ENCODE measurements around the gene ANKS1B. TPM values are rescaled to one million over a fixed set of nuclear protein-coding genes. Genes with fewer than 3 reads are reported as not detected.

The ANKS1B gene
- total RNA-seq, 1 donor from 2014 or later = 2.3 TPM

GRCh38 chr12:99707883-99708282 is 276.9 kb downstream of the ANKS1B start:
- TF ChIP-seq CTCF (IDR thresholded peaks at IDR 0.05) = no peak
- peaks cover 2% of the 10 kb centered on the region for H3K27me3 Mint-ChIP-seq (ENCODE audit: low read depth)
- H3K4me1 Mint-ChIP-seq (ENCODE audit: low read depth) = no peaks in the 10 kb centered on the region
- no peak for DNase-seq (ENCODE audit: low spot score)
- H3K27ac Mint-ChIP-seq (ENCODE audit: unreplicated experiment) = no peak overlapping the region
- H3K36me3 Mint-ChIP-seq (ENCODE audit: low read depth) = no peaks in the 10 kb centered on the region
- no peak overlapping the region for H3K4me3 Mint-ChIP-seq (ENCODE audit: unreplicated experiment)
- peaks cover 5% of the 10 kb centered on the region for H3K9me3 Mint-ChIP-seq (ENCODE audit: low read depth)

DNA sequence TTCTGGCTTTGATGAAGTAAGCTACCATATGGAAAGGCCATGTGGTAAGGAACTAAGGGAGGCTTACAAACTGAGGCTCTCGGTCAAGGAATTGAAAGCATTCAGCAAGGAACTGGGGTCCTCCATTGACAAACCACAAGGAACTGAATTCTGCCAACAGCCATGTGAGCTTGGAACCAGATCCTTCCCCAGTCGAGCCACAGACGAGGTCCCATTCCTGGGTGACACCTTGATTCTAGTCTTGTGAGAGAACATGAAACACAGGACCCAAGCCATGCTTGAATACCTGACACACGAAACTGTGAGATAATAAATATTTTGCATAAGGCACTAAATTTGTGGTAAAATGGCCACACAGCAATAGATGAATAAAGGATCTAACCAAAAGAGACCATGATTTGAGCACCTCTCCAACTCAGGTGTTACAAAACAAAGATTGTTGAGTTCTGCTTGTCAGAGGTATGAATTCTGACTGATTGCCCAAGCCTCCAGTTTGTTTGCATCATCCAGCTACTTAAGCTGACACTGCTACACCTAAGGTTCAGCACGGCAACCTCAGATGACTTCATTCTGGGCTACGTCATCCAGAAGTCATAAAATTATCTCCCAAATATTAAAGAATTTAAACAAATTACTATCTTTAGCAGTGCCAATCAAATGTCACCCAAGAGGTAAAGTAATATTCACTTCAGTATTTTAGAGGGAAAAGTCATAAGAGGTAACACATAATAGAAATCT is 277.8 kb downstream of the ANKS1B start:
- no peak for DNase-seq (ENCODE audit: low spot score)
- no peak for TF ChIP-seq CTCF (IDR thresholded peaks at IDR 0.05)
- no peaks in the 10 kb centered on the region for H3K4me1 Mint-ChIP-seq (ENCODE audit: low read depth)
- peaks cover 3% of the 10 kb centered on the region for H3K27me3 Mint-ChIP-seq (ENCODE audit: low read depth)
- H3K4me3 Mint-ChIP-seq (ENCODE audit: unreplicated experiment) = no peak overlapping the region
- H3K27ac Mint-ChIP-seq (ENCODE audit: unreplicated experiment) = no peak overlapping the region
- H3K9me3 Mint-ChIP-seq (ENCODE audit: low read depth) = no peaks in the 10 kb centered on the region
- no peaks in the 10 kb centered on the region for H3K36me3 Mint-ChIP-seq (ENCODE audit: low read depth)

DNA sequence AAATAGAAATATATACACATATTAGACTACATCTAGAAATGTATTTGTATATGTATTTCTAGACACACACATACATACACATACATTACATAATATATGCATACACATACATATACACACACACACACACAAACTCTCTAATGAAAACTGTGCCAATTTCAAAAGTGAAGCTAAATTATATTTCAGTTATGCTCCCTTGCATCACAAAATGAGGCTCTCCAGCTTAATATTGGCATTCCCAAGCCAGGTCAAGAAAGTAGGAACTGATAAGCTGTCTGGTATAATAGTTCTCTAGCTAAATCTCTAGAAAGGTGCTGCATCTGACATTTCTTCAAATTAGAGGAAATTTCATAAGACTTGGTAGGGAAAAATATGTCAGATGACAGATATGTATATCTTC is 280.3 kb downstream of the ANKS1B start:
- Mint-ChIP-seq H3K9me3 (ENCODE audit: low read depth) (no peaks in the 10 kb centered on the region), H3K27me3 (ENCODE audit: low read depth) (peaks cover 5% of the 10 kb centered on the region), H3K4me3 (ENCODE audit: unreplicated experiment) (no peak overlapping the region), H3K36me3 (ENCODE audit: low read depth) (no peaks in the 10 kb centered on the region), H3K27ac (ENCODE audit: unreplicated experiment) (no peak overlapping the region), H3K4me1 (ENCODE audit: low read depth) (no peaks in the 10 kb centered on the region)
- no peak for DNase-seq (ENCODE audit: low spot score)
- no peak for TF ChIP-seq CTCF (IDR thresholded peaks at IDR 0.05)

DNA sequence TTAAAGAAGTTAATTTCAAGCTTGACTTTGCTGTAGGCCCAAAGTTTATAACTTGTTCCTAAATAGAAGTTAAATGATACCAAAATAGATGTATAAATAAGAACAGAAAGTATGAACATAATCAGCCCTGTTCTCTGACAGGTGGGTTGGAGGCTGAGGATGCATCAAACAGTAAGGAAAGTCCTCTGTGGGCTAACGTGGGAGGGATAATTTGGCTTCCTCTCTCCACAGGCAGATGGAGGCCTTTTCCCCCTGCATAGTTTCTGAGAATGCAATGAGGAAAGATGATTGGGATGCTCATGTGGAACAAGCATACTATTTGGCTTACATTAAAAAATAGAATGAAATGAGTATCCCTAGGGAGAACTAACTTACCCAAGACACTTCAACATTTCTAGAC is 280.7 kb downstream of the ANKS1B start:
- Mint-ChIP-seq H3K27me3 (ENCODE audit: low read depth) (peaks cover 5% of the 10 kb centered on the region), H3K36me3 (ENCODE audit: low read depth) (no peaks in the 10 kb centered on the region), H3K9me3 (ENCODE audit: low read depth) (no peaks in the 10 kb centered on the region), H3K4me1 (ENCODE audit: low read depth) (no peaks in the 10 kb centered on the region), H3K27ac (ENCODE audit: unreplicated experiment) (no peak overlapping the region), H3K4me3 (ENCODE audit: unreplicated experiment) (no peak overlapping the region)
- no peak for TF ChIP-seq CTCF (IDR thresholded peaks at IDR 0.05)
- DNase-seq (ENCODE audit: low spot score) = no peak

DNA sequence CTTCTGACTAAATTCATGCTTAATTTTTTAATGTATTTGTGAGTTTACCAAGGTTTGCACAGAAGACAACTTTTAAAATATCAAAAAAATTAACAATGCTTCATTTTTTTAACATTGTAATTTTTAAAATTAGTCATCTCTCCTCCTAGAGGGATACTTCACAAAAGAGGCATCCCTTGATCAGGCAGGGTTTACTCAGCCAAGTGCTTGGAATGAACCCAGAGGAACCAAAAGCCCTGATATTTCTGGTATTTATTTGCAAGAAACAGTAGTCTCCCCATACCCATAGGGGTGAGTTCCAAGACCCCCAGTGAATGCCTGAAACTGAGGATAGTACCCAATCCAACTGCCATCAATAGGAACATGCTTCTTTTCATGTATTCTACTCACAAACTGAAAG is 284.7 kb downstream of the ANKS1B start:
- peaks cover 5% of the 10 kb centered on the region for H3K9me3 Mint-ChIP-seq (ENCODE audit: low read depth)

More for the DNA sequence above, 284.7 kb downstream of the ANKS1B start:
- no peak for DNase-seq (ENCODE audit: low spot score)
- Mint-ChIP-seq H3K27ac (ENCODE audit: unreplicated experiment) (no peak overlapping the region), H3K36me3 (ENCODE audit: low read depth) (no peaks in the 10 kb centered on the region), H3K4me1 (ENCODE audit: low read depth) (no peaks in the 10 kb centered on the region), H3K27me3 (ENCODE audit: low read depth) (peaks cover 9% of the 10 kb centered on the region), H3K4me3 (ENCODE audit: unreplicated experiment) (no peak overlapping the region)
- no peak for TF ChIP-seq CTCF (IDR thresholded peaks at IDR 0.05)
